ENCODE results near the gene TSPAN16. TPM values are rescaled to one million over a fixed set of nuclear protein-coding genes. Genes with fewer than 3 reads are reported as not detected.

TSPAN16 gene
- total and polyA plus RNA-seq, 2 experiments from 2014 or later = not detected

DNA sequence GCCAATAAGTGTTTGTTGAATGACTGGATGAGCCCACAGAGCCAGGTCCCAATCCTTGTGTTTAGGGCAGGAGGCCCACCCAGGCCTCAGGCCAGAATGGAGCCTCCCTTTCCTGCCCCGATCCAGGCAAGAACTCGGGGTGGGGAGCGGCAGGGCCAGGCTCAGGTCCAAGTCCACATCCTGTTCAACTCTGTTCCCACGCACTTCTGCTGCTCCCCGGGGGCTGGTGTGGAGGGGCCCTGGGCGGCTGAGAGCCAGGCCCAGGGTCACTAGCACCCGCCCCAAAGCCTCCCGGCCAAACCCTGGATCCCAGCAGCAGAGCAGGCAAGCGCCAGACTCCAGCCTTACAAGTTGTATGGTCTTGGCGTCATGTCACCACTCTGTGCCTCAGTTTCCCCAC lies 48.6 kb upstream of the TSPAN16 start:
- Histone ChIP-seq H3K79me2 (replicated peaks; ENCODE audit: insufficient read depth) (no peaks in the 10 kb centered on the region), H3K36me3 (ENCODE audit: insufficient read depth) (peaks cover 6% of the 10 kb centered on the region; the same call in 1 of the 2 replicates), H3K4me3 (no peak overlapping the region), H4K20me1 (replicated peaks; ENCODE audit: insufficient read depth) (no peaks in the 10 kb centered on the region; the same call in 1 of the 2 replicates), H3K4me1 (ENCODE audit: insufficient read depth) (no peaks in the 10 kb centered on the region), H2AFZ (no peak overlapping the region), H3K27ac (ENCODE audit: low read depth) (no peak overlapping the region), H3F3A (replicated peaks; ENCODE audit: low read depth) (0 out of 2 replicates have a peak, but pooled peaks cover 3% of the 10 kb centered on the region), H3K27me3 (ENCODE audit: insufficient read depth) (no peaks in the 10 kb centered on the region), H3K9me2 (ENCODE audit: insufficient read depth) (no peaks in the 10 kb centered on the region), H3K4me2 (no peak overlapping the region)
- DNase-seq (ENCODE audit: low spot score) (no peak), ATAC-seq (no peak)
- peaks cover 41% of the 10 kb centered on the region for H3K36me3 Mint-ChIP-seq (ENCODE audit: low read depth)
- no peak overlapping the region for H3K27ac Mint-ChIP-seq
- no peak overlapping the region for H3K4me3 Mint-ChIP-seq
- no peaks in the 10 kb centered on the region for H3K4me1 Mint-ChIP-seq
- TF ChIP-seq ZNF462 (CRISPR knock-in tag; IDR thresholded peaks at IDR 0.05) = no peak
- no peak for TF ChIP-seq ETS1 (IDR thresholded peaks at IDR 0.05)
- TF ChIP-seq JUNB (IDR thresholded peaks at IDR 0.05; ENCODE audit: unreplicated experiment) = no peak
- TF ChIP-seq CTCF (conservative IDR thresholded peaks at IDR 0.05; ENCODE audit: low read depth in 2 of 2) = no peak
- no peak for TF ChIP-seq ZNF114 (CRISPR knock-in tag; IDR thresholded peaks at IDR 0.05)
- TF ChIP-seq, protein P1, sequence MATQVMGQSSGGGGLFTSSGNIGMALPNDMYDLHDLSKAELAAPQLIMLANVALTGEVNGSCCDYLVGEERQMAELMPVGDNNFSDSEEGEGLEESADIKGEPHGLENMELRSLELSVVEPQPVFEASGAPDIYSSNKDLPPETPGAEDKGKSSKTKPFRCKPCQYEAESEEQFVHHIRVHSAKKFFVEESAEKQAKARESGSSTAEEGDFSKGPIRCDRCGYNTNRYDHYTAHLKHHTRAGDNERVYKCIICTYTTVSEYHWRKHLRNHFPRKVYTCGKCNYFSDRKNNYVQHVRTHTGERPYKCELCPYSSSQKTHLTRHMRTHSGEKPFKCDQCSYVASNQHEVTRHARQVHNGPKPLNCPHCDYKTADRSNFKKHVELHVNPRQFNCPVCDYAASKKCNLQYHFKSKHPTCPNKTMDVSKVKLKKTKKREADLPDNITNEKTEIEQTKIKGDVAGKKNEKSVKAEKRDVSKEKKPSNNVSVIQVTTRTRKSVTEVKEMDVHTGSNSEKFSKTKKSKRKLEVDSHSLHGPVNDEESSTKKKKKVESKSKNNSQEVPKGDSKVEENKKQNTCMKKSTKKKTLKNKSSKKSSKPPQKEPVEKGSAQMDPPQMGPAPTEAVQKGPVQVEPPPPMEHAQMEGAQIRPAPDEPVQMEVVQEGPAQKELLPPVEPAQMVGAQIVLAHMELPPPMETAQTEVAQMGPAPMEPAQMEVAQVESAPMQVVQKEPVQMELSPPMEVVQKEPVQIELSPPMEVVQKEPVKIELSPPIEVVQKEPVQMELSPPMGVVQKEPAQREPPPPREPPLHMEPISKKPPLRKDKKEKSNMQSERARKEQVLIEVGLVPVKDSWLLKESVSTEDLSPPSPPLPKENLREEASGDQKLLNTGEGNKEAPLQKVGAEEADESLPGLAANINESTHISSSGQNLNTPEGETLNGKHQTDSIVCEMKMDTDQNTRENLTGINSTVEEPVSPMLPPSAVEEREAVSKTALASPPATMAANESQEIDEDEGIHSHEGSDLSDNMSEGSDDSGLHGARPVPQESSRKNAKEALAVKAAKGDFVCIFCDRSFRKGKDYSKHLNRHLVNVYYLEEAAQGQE (IDR thresholded peaks at IDR 0.05; ENCODE audit: unreplicated experiment) = no peak
- TF ChIP-seq EZH2 (IDR thresholded peaks at IDR 0.05; ENCODE audit: low read depth, unreplicated experiment) = no peak
- TF ChIP-seq EZH2phosphoT487 (IDR thresholded peaks at IDR 0.05; ENCODE audit: unreplicated experiment) = no peak
- TF ChIP-seq NANOG (IDR thresholded peaks at IDR 0.05; ENCODE audit: borderline replicate concordance) = no peak
- TF ChIP-seq STAT1 (IDR thresholded peaks at IDR 0.05; ENCODE audit: unreplicated experiment) = no peak
- no peak for TF ChIP-seq POLR2AphosphoS5 (IDR thresholded peaks at IDR 0.05; ENCODE audit: low read depth)
- no peak for TF ChIP-seq CREB1 (CRISPR knock-in tag; IDR thresholded peaks at IDR 0.05; ENCODE audit: low read depth)
- no peak for TF ChIP-seq ZNF331 (CRISPR knock-in tag; IDR thresholded peaks at IDR 0.05; ENCODE audit: low read depth)
- no peaks in the 10 kb centered on the region for H3K9me3 Mint-ChIP-seq
- peaks cover 5% of the 10 kb centered on the region for H3K27me3 Mint-ChIP-seq (ENCODE audit: insufficient read depth, low read depth, poor library complexity)
